ENCODE measurements around the gene SORCS2. TPM values are rescaled to one million over a fixed set of nuclear protein-coding genes. Genes with fewer than 3 reads are reported as not detected.

The SORCS2 gene
- total and polyA plus RNA-seq, 2 experiments from 2014 or later = 0.92 to 6.9 TPM

DNA sequence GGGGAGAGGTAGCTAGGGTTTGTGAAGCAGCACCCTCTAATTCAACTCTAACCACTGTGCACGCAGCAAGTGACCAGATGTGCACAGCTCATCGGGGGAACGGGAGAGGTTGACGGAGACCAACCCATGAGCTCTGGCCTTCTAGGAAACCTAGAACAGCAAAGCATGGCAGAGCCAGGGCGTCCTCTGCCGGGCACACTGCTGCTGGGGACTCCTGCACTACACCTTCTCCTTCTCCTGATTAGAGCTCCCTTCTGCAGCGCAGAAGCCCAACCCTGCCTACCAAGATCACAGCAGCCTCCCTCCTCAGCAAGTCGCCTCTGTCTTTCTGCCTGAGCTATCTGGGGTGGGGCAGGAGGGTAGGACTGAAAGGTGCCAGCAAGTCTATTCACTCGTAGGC, 494.7 kb downstream of the SORCS2 start:
- Histone ChIP-seq H3K27ac (no peak overlapping the region), H3K27me3 (no peaks in the 10 kb centered on the region), H3K9me3 (ENCODE audit: low read depth) (no peaks in the 10 kb centered on the region), H3K36me3 (no peaks in the 10 kb centered on the region), H3K4me1 (ENCODE audit: low read depth) (no peaks in the 10 kb centered on the region), H3K4me3 (no peak overlapping the region)
- TF ChIP-seq CTCF (IDR thresholded peaks at IDR 0.05; ENCODE audit: low read depth, low read length) = no peak
- no peak for DNase-seq (ENCODE audit: low read depth in 1 of 2, low spot score in 1 of 2)

- no peak for TF ChIP-seq CTCF (IDR thresholded peaks at IDR 0.05; ENCODE audit: low read depth, low read length)
- DNase-seq (ENCODE audit: low read depth in 1 of 2, low spot score in 1 of 2) = no peak
- Histone ChIP-seq H3K27ac (no peak overlapping the region), H3K9me3 (ENCODE audit: low read depth) (no peaks in the 10 kb centered on the region), H3K27me3 (no peaks in the 10 kb centered on the region), H3K4me1 (ENCODE audit: low read depth) (no peaks in the 10 kb centered on the region), H3K4me3 (no peak overlapping the region), H3K36me3 (no peaks in the 10 kb centered on the region)
Measured at GRCh38 chr4:7687796-7688195, 495.5 kb downstream of the SORCS2 start.

DNA sequence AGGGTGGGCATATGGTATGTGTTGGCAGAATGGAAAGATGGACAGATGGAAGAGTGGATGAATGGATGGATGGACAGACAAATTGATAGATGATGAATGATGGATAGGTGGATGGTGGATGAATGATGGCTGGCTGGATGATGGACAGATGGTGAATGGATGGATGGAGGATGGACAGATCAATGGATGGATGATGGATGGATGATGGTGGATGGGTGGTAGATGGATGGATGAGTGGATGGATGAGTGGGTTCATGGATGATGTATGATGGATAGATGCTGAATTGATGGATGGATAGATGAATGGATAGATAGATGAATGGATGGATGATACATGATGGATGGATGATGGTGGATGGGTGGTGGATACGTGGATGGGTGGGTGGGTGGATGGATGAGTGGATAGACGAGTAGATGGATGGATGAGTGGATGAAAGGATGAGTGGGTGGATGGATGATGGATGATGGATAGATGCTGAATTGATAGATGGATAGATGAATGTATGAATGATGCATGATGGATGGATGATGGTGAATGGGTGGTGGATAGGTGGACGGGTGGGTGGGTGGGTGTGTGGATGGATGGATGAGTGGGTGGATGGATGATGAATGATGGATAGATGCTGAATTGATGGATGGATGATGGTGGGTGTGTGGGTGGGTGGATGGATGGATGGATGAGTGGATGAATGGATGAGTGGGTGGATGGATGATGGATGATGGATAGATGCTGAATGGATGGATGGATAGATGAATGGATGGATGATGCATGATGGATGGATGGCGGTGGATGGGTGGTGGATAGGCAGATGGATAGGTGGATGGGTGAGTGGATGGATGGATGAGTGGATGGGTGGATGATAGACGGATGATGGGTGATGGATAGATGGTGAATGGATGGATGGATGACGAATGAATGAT, 497.7 kb downstream of the SORCS2 start:
- DNase-seq (ENCODE audit: low read depth in 1 of 2, low spot score in 1 of 2) = no peak
- H3K36me3 ChIP-seq = no peaks in the 10 kb centered on the region
- H3K9me3 ChIP-seq (ENCODE audit: low read depth) = no peaks in the 10 kb centered on the region
- H3K27me3 ChIP-seq = no peaks in the 10 kb centered on the region
- H3K27ac ChIP-seq = no peak overlapping the region
- H3K4me3 ChIP-seq = no peak overlapping the region
- TF ChIP-seq CTCF (IDR thresholded peaks at IDR 0.05; ENCODE audit: low read depth, low read length) = no peak
- H3K4me1 ChIP-seq (ENCODE audit: low read depth) = no peaks in the 10 kb centered on the region

DNA sequence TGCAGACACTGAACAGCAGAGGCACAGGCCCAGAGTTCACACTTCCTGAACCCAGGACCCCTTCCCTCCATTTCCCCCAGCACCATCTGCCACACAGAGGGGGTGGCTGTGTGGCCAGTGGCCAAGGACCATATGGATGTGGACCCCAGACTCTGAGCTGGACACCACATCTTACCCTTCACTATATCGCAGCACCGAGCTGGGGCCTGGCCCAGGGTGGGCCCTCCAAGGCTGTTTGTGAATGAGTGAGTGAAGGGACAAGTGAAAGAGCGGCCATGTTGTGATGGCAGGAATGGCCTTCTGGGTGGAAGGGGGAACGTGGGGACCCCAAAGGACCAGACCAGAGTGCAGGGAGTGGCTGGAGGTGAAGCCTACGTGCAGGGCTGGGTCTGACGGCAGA, 498.7 kb downstream of the SORCS2 start:
- H3K36me3 ChIP-seq = no peaks in the 10 kb centered on the region
- no peak for DNase-seq (ENCODE audit: low read depth in 1 of 2, low spot score in 1 of 2)
- no peaks in the 10 kb centered on the region for H3K4me1 ChIP-seq (ENCODE audit: low read depth)
- H3K27ac ChIP-seq = no peak overlapping the region
- no peak overlapping the region for H3K4me3 ChIP-seq
- H3K9me3 ChIP-seq (ENCODE audit: low read depth) = no peaks in the 10 kb centered on the region
- no peaks in the 10 kb centered on the region for H3K27me3 ChIP-seq
- TF ChIP-seq CTCF (IDR thresholded peaks at IDR 0.05; ENCODE audit: low read depth, low read length) = no peak

DNA sequence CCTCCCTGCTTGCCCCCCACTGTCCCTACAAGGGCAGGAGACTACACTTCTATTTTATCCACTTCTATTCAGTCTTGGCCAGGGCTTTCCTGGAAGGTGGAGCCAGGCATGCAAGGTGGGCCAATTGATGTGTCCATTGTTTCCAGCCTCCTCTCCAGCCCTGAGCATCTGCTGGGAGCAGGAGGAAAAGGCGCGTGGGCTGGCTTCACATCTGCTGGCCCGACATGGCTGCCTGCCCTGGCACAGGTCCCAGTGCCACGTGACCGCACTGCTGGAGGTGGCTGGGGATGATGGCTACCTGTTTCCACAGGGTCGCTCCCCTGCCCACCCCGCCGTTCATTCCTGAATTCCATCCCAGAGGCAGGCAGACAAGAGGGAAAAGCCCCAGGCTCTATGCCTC, 499.6 kb downstream of the SORCS2 start:
- TF ChIP-seq CTCF (IDR thresholded peaks at IDR 0.05; ENCODE audit: low read depth, low read length) = no peak
- Histone ChIP-seq H3K4me3 (no peak overlapping the region), H3K9me3 (ENCODE audit: low read depth) (no peaks in the 10 kb centered on the region), H3K27me3 (no peaks in the 10 kb centered on the region), H3K27ac (no peak overlapping the region), H3K4me1 (ENCODE audit: low read depth) (no peaks in the 10 kb centered on the region), H3K36me3 (no peaks in the 10 kb centered on the region)
- DNase-seq (ENCODE audit: low read depth in 1 of 2, low spot score in 1 of 2) = peak in 1 of 2 donors; percentile 36

All from cardiac muscle cell (in vitro differentiated cells and primary cell).